NCI-H2107 treated with DMSO at 0.1 percent for 48 hours (cell line): ENCODE measurements around the gene PRAC1.

Experiments used
- DNase-seq: peaks from one replicate; lab custom pipeline; 2025; ENCODE audit not compliant: unreplicated experiment; lab: John Stamatoyannopoulos, UW

Gene PRAC1

GRCh38 chr17:48715496-48716399 is 6.6 kb downstream of the PRAC1 start:
- DNase-seq: no peak

GRCh38 chr17:48711128-48711527 is 11.2 kb downstream of the PRAC1 start:
- DNase-seq: no peak

- no peak for DNase-seq
Measured at GRCh38 chr17:48704361-48705248, 17.7 kb downstream of the PRAC1 start.

- DNase-seq: no peak
Measured at GRCh38 chr17:48701864-48702532, 20.3 kb downstream of the PRAC1 start.

GRCh38 chr17:48693178-48693577 is 29.1 kb downstream of the PRAC1 start:
- no peak for DNase-seq

- no peak for DNase-seq
Measured at GRCh38 chr17:48692049-48692448, 30.3 kb downstream of the PRAC1 start.

GRCh38 chr17:48690655-48691054 is 31.7 kb downstream of the PRAC1 start:
- DNase-seq: no peak

- no peak for DNase-seq
Measured at GRCh38 chr17:48681609-48682008, 40.7 kb downstream of the PRAC1 start.

- DNase-seq: no peak
Measured at GRCh38 chr17:48679385-48680096, 42.8 kb downstream of the PRAC1 start.

- DNase-seq: peak; percentile 20
Measured at GRCh38 chr17:48678141-48678971, 44.0 kb downstream of the PRAC1 start.

- DNase-seq: no peak
Measured at GRCh38 chr17:48676963-48677558, 45.3 kb downstream of the PRAC1 start.

GRCh38 chr17:48672340-48672739 is 50.0 kb downstream of the PRAC1 start:
- no peak for DNase-seq
